HepG2 (cell line): ENCODE results near the gene LRRC10B. TPM values are rescaled to one million over a fixed set of nuclear protein-coding genes. Genes with fewer than 3 reads are reported as not detected.
A peak's percentile ranks its signal among the peaks of the same experiment; 100 is the strongest.

Experiments
- E2F2 ChIP-seq: sonication (generic); formaldehyde crosslinking; IDR thresholded peaks from 2 replicates; pipeline ENCODE4 v1.4.0; 2020; ENCODE audit warnings: missing genetic modification reagents, borderline replicate concordance
- ELF1 ChIP-seq: sonication (generic); formaldehyde crosslinking; IDR thresholded peaks from 2 replicates; pipeline ENCODE4 v1.4.0; 2020; ENCODE audit warnings: missing genetic modification reagents
- ELF3 ChIP-seq: IDR thresholded peaks from 2 replicates; pipeline ENCODE4 v1.6.1; 2016; ENCODE audit warnings: missing genetic modification reagents, missing compliant biosample characterization
- GATAD2A ChIP-seq: IDR thresholded peaks from 2 replicates; pipeline ENCODE4 v1.6.1; 2016
- HDAC2 ChIP-seq: sonication (generic); formaldehyde crosslinking; IDR thresholded peaks from 2 replicates; pipeline ENCODE4 v1.4.0; 2020; ENCODE audit warnings: missing genetic modification reagents
- MXD4 ChIP-seq: IDR thresholded peaks from 2 replicates; pipeline ENCODE4 v1.6.1; 2016; ENCODE audit warnings: mild to moderate bottlenecking, missing biosample characterization, missing genetic modification reagents
- MYC ChIP-seq: sonication (generic); formaldehyde crosslinking; IDR thresholded peaks from 2 replicates; pipeline ENCODE4 v1.9.0; 2021; ENCODE audit warnings: missing genetic modification reagents, borderline replicate concordance
- NFKB2 ChIP-seq: sonication (generic); formaldehyde crosslinking; IDR thresholded peaks from 2 replicates; pipeline ENCODE4 v1.4.0; 2020; ENCODE audit warnings: missing genetic modification reagents, borderline replicate concordance
- NR2F6 ChIP-seq, 2 experiments: IDR thresholded peaks; 2 replicates each; pipeline ENCODE4 v1.6.1; 2016; ENCODE audit warnings: antibody characterized with exemption in 1 of 2, mild to moderate bottlenecking in 1 of 2
- PHF8 ChIP-seq: sonication (generic); formaldehyde crosslinking; IDR thresholded peaks from 2 replicates; pipeline ENCODE4 v1.5.0; 2020; ENCODE audit warnings: missing genetic modification reagents
- RFX1 ChIP-seq: fragments of 450-650 bp; IDR thresholded peaks from 2 replicates; pipeline ENCODE4 v1.6.1; 2017
- RFX5 ChIP-seq: IDR thresholded peaks from 2 replicates; pipeline ENCODE4 v1.6.1; 2011; ENCODE audit warnings: low read depth, low read length, improper control_type of control experiment
- SALL1 ChIP-seq: sonication (generic); formaldehyde crosslinking; IDR thresholded peaks from 2 replicates; pipeline ENCODE4 v1.8.0; 2022; ENCODE audit warnings: mild to moderate bottlenecking, missing genetic modification reagents
- TFAP4 ChIP-seq: sonication (generic); IDR thresholded peaks from 2 replicates; pipeline ENCODE4 v1.6.1; 2016; ENCODE audit warnings: low read depth, borderline replicate concordance
- ZBTB39 ChIP-seq: sonication (generic); formaldehyde crosslinking; IDR thresholded peaks from 2 replicates; pipeline ENCODE4 v1.5.0; 2020; ENCODE audit warnings: missing genetic modification reagents
- ZFY ChIP-seq: sonication (generic); formaldehyde crosslinking; IDR thresholded peaks from 2 replicates; pipeline ENCODE4 v1.4.0; 2020; ENCODE audit warnings: missing genetic modification reagents
- ZNF225 ChIP-seq: sonication (generic); formaldehyde crosslinking; IDR thresholded peaks from 2 replicates; pipeline ENCODE4 v1.4.0; 2020; ENCODE audit warnings: mild to moderate bottlenecking, missing genetic modification reagents
- ZNF350 ChIP-seq: sonication (generic); formaldehyde crosslinking; IDR thresholded peaks from 2 replicates; pipeline ENCODE4 v1.4.0; 2020; ENCODE audit warnings: mild to moderate bottlenecking, low read depth, missing genetic modification reagents, borderline replicate concordance
- ZNF713 ChIP-seq: sonication (generic); formaldehyde crosslinking; IDR thresholded peaks from 2 replicates; pipeline ENCODE4 v1.4.0; 2020; ENCODE audit warnings: mild to moderate bottlenecking, missing genetic modification reagents
- ZNF720 ChIP-seq: sonication (generic); formaldehyde crosslinking; IDR thresholded peaks from 2 replicates; pipeline ENCODE4 v1.4.0; 2020; ENCODE audit warnings: missing genetic modification reagents
- ZNF850 ChIP-seq: sonication (generic); formaldehyde crosslinking; conservative IDR thresholded peaks from 2 replicates; pipeline ENCODE4 v1.9.0; 2021; ENCODE audit warnings: mild to moderate bottlenecking, missing genetic modification reagents
- ZNF883 ChIP-seq: sonication (generic); formaldehyde crosslinking; IDR thresholded peaks from 2 replicates; pipeline ENCODE4 v1.5.1; 2020; ENCODE audit warnings: mild to moderate bottlenecking, missing genetic modification reagents; ENCODE audit errors: not compliant biosample characterization
- ZSCAN20 ChIP-seq: sonication (generic); formaldehyde crosslinking; IDR thresholded peaks from 2 replicates; pipeline ENCODE4 v1.4.0; 2020; ENCODE audit warnings: missing genetic modification reagents, mild to moderate bottlenecking, borderline replicate concordance
- polyA plus RNA-seq, 8 experiments: library from polyadenylated mRNA; depleted of rRNA in 3 of 8; stranded (reverse) in 7 of 8; unstranded in 1 of 8; fragments of >200 nt; fragmentation: Illumina TruSeq in 4 of 8; extraction: Trizol in 4 of 8; gene quantifications; 2 replicates each; pipeline versions ENCODE4 v1.2.1 to v1.2.3, GENCODE V29; 2011 to 2016; ENCODE audit warnings: low read depth in 4 of 8, missing spikeins in 1 of 8, mixed read lengths in 1 of 8; ENCODE audit not compliant: insufficient read depth in 1 of 8
- total RNA-seq, 5 experiments: library from RNA; depleted of rRNA; stranded (reverse); fragments of >200 nt; fragmentation: Illumina TruSeq; extraction: Trizol; gene quantifications; 2 replicates each; pipeline ENCODE4 v1.2.3, GENCODE V29; 2016; ENCODE audit warnings: low read depth in 1 of 5
- TF ChIP-seq, protein P1 (sequence below): sonication (generic); formaldehyde crosslinking; IDR thresholded peaks from 2 replicates; pipeline ENCODE4 v1.4.0; 2020; ENCODE audit warnings: missing genetic modification reagents
- TF ChIP-seq, protein P2 (sequence below): IDR thresholded peaks from 2 replicates; pipeline ENCODE4 v1.6.1; 2016

LRRC10B gene
- total and polyA plus RNA-seq, 2 of the 13 experiments (the other 11 are each of a cell fraction or from before 2014, with no cell fraction given) = not detected

- TF ChIP-seq, protein P1, sequence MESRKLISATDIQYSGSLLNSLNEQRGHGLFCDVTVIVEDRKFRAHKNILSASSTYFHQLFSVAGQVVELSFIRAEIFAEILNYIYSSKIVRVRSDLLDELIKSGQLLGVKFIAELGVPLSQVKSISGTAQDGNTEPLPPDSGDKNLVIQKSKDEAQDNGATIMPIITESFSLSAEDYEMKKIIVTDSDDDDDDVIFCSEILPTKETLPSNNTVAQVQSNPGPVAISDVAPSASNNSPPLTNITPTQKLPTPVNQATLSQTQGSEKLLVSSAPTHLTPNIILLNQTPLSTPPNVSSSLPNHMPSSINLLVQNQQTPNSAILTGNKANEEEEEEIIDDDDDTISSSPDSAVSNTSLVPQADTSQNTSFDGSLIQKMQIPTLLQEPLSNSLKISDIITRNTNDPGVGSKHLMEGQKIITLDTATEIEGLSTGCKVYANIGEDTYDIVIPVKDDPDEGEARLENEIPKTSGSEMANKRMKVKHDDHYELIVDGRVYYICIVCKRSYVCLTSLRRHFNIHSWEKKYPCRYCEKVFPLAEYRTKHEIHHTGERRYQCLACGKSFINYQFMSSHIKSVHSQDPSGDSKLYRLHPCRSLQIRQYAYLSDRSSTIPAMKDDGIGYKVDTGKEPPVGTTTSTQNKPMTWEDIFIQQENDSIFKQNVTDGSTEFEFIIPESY = 0 out of 2 replicates have a peak, but pooled peaks have one; percentile 5
- TF ChIP-seq ZNF720 (CRISPR knock-in tag) (no peak), ZNF883 (CRISPR knock-in tag) (peak; percentile 22), MYC (CRISPR knock-in tag) (peak; percentile 87; the same call in 1 of the 2 replicates), ZNF850 (CRISPR knock-in tag) (no peak), RFX5 (no peak), SALL1 (peak; percentile 85), TFAP4 (peak; percentile 89), E2F2 (CRISPR knock-in tag) (no peak), ELF3 (CRISPR knock-in tag) (peak; percentile 34; the same call in 1 of the 2 replicates), RFX1 (no peak), PHF8 (no peak), ZSCAN20 (CRISPR knock-in tag) (no peak), ZNF225 (CRISPR knock-in tag) (no peak; the same call in 1 of the 2 replicates), NR2F6 (IDR thresholded peaks at IDR 0.05) (peak; percentile 90), NR2F6 (CRISPR knock-in tag; IDR thresholded peaks at IDR 0.05) (peak; percentile 93), ELF1 (CRISPR knock-in tag) (peak; percentile 9; the same call in 1 of the 2 replicates), ZNF350 (CRISPR knock-in tag) (peak; percentile 46; the same call in 1 of the 2 replicates), NFKB2 (CRISPR knock-in tag) (no peak), ZBTB39 (0 out of 2 replicates have a peak, but pooled peaks have one; percentile 70), GATAD2A (CRISPR knock-in tag) (peak; percentile 78), HDAC2 (CRISPR knock-in tag) (0 out of 2 replicates have a peak, but pooled peaks have one; percentile 50), ZNF713 (CRISPR knock-in tag) (no peak), ZFY (CRISPR knock-in tag) (no peak), MXD4 (CRISPR knock-in tag) (peak; percentile 70; the same call in 1 of the 2 replicates)
- TF ChIP-seq, protein P2, sequence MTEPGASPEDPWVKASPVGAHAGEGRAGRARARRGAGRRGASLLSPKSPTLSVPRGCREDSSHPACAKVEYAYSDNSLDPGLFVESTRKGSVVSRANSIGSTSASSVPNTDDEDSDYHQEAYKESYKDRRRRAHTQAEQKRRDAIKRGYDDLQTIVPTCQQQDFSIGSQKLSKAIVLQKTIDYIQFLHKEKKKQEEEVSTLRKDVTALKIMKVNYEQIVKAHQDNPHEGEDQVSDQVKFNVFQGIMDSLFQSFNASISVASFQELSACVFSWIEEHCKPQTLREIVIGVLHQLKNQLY = peak; percentile 91
These were observed 21.1 kb downstream of the LRRC10B start (continued) for GRCh38 chr11:61529537-61530225.
